Endothelial cell of hepatic sinusoid (primary cell): ENCODE results near the gene BTG4.

Experiments used
- in situ Hi-C: cut with HindIII; loops from 2 replicates; pipeline ENCODE4 v1.10.0; 2017; ENCODE audit warnings: low sequenced_read_pairs

The BTG4 gene

DNA sequence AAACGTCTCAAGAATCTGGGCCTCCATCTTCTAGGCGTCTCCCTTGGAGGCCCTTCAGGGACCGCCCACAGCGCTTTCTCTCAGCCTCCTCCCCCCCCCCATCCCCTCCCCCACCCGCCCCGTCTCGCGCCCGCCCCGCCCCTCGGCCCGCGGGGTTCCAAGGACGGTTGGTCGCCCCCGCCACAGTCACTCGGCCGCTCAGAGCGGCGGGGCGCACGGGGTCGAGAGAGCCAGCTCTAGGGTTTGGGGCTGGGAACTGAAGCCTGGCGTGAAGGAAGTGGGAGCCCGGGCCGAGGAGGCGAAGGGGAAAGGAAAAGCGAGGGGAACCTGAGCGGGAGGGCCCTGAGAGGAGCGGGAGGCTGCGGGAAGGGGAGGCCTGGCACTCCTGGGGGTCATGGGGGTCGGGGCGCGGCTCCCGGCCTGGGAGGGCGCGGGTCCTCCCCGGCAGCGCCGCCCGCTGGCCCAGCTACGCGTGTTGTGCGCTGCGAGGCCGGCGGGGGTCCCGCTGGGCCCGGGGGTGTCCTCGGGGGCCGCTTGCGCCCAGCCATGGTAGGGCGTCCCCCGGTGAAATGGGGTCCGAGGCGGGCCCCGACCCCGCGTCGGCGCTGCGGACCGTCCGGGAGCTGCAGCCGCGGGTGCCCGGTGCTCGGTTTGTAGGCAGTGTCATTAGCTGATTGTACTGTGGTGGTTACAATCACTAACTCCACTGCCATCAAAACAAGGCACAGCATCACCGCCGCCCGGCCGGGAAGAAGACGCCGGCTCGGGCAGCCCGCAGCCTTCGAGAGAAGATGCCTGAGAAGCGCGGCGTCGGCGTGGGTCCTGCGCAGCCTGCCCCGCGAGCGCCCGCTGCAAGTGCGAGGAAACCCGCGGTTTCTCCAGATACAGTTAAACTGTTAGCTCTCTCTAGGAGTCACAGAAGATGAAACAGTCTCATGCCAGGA lies at the start of gene BTG4:
TSS of gene BTG4 (minus strand) at position 91 of the 944 bp plus-strand sequence. CDS start 13,610 bp downstream, outside the sequence.
- in situ Hi-C loops = no loop called here

DNA sequence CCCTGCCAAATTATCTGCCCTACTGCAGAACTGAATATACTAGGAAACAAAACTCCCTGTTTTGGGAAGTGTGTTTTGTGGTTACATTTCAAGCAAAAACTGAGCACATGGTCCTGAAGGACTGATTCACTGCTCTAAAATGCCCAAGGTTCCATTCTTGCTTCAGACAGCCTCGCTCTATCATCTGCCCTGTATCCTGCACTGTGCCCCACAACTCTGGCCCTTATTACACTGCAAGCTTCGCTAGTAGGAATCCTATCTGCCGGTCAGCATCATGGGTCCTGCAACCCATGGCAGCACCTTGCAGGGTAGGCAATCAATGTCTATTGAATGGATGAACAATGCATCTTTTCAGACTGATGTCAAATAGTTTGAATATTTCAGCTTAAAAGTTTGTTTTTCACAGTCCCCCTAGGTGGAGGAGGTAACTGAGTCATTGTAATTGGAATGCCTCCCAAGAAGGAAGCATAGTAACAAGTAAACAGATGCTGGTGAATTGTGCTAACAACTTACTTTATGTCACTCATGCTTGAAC lies 49.7 kb upstream of the BTG4 start:
- in situ Hi-C loops = loop anchor here (10.0 kb wide), 1 partner anchor 97 kb away; no protein-coding TSS in a partner anchor

DNA sequence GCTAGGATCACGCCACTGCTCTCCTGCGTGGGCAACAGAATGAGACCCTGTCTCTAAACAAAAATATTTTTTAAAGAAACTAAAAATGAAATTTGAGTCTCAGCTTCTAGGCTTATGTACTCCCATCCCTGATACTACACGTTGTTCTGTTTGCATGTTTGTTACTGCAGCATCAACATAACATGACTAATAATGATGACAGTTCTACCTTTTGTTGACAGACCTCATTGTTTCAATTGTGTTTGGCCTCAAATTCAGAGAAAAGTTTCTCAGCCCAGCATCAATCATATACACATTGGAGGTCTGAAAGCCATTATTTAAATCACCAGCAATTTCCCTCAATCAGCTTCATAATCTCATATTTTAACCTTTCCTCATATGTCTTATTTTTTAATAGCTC lies 49.1 kb upstream of the BTG4 start:
- in situ Hi-C loops = loop anchor here (10.0 kb wide), 1 partner anchor 97 kb away; no protein-coding TSS in a partner anchor

DNA sequence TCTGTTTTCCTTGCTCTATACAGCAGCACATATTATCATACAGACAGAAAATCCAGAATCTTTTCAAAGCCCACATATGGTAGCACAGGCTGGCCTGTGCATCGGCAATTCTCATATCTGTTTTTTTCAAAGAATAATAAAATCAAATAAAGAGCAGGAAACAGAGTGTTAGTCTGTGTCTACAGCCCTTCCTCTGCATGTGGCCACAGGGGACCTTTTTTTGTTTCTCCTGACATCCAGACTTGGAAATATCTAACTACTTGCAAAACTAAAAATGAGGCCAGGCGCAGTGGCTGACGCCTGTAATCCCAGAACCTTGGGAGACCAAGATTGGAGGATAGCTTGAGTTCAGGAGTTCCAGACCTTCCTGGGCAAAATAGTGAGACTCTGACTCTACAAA lies 48.6 kb upstream of the BTG4 start:
- in situ Hi-C loops = loop anchor here (10.0 kb wide), 1 partner anchor 96 kb away; no protein-coding TSS in a partner anchor

DNA sequence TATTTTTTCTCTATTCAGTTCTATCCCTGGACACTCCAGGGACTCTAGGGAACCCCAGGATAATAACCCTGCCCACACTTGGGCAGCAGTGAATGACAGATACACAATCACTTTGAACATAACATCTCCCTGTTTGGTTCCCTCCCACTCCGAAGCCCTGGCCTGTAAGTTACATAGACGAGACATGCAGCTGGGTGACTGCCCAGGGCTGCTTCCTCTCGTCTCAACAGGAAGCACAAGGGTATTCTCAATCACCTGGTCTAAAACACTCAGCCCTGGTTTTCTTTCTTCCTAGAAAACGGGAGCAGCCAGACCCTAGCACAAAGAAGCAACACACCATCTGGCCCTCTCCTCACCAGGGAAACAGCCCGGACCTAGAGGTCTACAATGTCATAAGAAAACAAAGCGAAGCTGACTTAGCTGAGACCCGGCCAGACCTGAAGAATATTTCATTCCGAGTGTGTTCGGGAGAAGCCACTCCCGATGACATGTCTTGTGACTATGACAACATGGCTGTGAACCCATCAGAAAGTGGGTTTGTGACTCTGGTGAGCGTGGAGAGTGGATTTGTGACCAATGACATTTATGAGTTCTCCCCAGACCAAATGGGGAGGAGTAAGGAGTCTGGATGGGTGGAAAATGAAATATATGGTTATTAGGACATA lies 47.7 kb upstream of the BTG4 start:
- in situ Hi-C loops = loop anchor here (10.0 kb wide), 1 partner anchor 95 kb away; no protein-coding TSS in a partner anchor

DNA sequence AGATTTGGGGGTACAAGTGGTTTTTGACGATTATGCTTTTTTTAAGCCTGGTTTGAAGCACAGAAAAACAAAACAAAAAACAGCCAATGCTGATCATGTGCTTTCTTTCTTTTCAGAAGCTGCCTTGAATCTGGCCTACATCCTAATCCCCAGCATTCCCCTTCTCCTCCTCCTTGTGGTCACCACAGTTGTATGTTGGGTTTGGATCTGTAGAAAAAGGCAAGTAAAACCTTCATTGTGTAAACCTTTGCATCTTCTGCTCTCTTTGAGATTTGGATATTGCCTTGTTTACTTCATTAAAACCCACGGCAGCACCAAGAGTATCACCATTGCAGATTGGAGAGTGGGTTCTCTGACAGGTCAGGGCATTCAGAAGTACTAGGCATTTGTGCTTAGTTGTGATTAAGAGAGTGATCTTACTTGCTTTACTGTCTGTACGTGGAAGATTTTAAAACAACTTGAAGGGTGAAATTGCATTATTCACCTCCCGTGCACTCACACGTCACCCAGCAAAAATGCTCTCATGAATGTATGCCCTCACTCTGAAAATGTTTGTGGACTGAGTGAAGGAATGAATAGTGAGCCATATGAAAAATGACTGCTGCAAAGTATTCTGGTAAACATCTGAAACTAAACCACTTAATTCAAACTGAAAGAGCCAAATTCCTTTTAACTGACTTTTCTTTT lies 45.4 kb upstream of the BTG4 start:
- in situ Hi-C loops = no loop called here

DNA sequence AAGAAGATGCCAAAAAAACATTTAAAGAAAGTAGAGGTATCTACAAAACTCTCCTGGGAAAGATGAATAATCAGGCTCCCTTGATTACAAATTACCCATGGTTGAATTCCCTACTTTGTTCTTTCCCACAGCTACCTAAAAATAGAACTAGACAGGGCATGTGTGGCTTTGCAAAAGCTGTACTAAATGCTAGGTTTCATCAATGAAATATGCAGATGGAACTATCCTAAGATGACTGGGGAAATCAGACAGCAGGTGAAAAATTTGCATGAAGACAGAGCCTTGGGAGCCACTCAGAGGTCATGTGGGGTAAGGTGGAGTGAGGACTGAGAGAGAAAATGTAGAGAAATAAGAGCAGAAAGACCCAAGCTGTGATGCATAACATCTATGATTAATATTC lies 43.1 kb upstream of the BTG4 start:
- in situ Hi-C loops = no loop called here

DNA sequence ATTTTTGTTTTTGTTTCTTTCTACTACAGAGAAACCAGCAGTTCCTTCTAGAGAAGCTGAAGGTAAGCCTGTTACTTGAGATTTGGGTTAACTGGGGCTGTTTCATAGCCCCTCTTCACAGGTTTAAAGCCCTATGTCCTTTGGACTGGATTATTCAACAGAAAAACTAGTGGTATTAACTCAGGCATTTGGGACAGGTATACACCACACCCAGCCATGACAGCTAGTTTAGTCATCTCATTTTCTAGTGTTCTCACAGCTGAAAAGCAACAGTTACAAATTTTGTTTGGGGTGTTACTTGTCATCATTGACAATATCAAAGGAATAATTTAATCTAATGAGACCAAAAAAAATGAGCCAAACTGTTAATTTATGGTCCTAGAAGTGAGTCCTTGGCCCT lies 42.3 kb upstream of the BTG4 start:
- in situ Hi-C loops = no loop called here

DNA sequence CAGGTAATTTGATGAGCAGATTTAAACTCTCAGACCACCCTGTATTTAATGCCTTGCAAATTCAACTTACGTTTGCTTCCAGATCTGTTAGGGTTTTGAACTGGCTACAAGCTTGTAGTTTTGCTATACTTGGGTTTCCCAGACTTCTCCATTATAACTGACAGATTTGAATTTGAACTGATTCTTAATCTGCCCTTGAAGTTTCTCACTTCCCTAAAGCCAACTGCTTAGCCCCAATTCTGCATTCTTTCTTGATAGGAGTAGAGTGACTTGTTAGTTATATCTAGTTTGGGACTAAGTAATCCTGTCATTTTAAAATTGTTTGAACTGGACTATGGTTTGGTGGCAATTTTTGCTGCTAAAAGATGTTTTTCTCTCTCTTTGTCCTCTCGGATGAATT lies 38.1 kb upstream of the BTG4 start:
- in situ Hi-C loops = no loop called here

DNA sequence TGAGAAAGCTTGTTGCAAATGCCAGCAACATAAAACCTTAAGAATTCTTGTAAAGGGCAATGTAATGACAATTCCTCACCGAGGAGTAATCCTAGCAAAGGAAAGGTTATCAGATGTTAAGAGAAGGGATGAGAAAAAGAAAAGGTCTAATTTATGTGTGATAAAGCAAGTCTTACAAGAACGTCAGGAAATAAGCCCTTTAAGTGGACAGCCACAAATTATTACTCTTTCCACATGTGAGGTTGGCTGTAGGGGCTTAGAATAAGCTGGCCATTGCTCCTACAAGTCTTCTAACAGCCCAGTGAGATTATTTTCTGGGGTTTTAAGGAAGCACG lies 37.6 kb upstream of the BTG4 start:
- in situ Hi-C loops = no loop called here

DNA sequence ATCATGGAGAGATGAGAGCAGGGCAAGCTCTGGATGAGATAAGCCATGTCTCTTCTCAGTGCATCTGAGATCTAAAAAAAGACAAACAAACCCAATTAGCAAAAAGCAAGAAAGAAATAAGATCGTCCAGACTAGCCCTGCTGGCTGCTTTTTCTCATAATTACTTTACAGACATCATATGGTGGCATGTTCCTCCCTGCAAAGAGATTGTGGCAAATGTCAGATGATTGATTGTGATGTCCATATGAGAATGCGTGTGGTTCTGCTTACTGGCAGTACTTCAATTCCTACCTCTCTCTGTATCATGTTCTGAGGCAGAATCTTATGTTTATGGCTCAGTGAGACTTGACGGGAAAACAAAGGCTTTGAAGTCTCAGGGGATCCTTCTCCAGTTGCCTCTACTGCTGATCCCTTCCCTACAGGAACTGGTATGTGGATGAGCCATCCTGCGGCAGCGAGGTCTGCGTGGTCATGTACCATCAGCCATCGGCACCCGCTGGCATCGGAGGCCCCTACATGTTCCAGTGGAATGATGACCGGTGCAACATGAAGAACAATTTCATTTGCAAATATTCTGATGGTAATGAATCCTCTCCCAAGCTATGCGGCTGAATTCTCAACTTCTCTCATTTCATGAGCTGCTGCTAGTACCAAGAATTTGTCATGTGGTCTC lies 37.1 kb upstream of the BTG4 start:
- in situ Hi-C loops = no loop called here

DNA sequence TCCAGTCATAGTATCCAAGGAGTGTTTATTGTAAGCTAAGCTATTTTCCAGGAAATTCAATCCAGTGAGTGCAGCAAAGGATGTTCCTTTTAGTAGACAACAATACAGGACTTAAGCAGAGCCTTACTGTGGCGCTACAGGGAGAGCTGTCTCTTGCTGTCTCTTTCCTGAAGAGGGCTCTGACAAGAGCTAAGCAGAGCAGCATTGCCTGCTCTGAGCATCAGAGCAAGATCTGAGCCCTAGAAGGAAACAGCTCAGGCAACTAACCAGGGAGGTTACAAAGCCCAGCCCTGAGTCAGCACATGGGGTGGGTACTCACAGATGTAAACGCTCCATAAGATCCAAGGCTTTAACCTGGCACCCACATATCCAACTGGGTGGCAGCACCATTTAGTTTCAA lies 36.3 kb upstream of the BTG4 start:
- in situ Hi-C loops = no loop called here

DNA sequence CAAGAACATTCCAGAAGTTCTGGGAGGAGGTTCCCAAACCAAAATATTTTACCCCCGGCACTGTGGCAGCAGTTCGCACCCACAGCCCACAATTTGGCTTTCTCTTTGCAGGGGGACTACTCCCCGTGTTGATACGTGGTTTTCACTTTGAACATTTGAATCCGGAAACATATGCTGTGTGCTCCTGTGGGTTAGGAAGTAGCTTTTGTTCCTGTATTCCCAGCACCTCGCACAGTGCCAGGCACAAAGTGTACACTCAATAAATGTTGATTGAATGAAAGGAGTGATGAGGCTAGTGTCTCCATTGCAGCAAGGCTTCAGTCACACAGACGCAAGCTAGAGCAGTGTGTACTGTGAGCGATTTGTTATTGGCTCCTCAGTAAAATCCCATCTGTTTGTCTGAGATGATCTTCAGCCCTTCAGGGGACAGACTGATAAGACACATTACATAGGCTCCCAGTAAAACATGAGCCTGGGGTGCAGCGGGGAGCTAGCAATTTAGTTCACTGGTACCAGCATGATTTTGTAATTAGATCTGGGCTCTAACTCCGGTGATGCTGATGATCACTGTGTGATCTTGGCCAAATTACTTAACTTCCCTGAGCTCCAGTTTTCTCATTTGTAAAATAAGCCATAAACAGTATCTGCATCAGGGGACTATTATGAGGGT lies 30.6 kb upstream of the BTG4 start:
- in situ Hi-C loops = no loop called here

DNA sequence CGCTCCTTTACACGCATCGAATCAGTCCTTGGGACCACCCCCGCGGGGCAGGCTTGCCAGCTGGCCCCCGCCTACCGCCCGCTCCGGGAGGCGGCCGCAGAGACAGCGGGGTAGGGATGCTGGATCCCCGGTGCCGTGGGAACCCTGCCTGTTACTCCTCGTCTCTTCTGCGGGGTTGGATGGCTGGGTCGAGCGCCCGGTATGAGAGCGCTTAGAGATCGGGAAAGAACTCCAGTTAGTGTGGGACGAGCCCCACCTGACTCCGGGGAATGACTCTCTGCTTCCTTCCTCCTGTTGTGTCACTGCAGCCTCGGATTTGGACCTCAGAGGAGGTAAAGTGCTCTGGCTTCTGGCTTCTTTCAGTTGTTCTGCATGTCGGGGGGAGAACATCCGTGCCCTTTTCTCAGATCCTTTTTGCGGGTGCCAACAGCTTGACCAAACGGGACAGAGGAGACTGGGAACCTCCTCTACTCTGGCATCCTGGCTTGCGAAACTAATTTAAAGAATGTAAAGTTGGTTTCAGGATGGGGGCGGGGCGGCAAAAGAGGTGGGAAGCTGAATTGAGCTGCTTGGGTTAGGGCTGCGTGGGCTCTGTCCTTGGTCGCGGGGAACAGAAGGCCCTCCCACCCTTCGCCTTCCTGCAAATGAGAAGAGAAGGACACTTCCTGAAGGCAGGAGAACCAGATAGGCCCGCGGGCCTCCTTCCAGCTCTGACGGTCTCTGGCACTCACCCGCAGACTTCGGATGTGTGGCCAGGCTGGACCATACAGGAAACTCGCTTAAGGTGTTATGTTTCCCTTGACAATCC lies 29.3 kb upstream of the BTG4 start:
- in situ Hi-C loops = no loop called here

DNA sequence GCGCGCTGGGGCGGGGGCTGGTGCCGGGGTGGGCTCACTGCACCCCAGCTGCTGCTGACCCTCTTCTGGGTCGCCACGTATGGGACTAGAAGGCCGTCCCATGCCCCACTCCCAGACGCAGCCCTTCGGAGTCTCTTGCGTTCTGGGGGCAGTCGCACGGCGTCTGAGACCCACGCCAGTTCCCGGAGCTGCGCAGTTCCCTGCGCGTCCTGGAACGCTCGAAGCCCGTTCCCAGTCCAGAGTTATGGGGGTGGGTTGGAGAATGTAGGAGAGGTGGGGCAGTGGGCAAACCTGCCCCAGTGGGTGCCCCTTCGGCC lies 28.7 kb upstream of the BTG4 start:
- in situ Hi-C loops = no loop called here

DNA sequence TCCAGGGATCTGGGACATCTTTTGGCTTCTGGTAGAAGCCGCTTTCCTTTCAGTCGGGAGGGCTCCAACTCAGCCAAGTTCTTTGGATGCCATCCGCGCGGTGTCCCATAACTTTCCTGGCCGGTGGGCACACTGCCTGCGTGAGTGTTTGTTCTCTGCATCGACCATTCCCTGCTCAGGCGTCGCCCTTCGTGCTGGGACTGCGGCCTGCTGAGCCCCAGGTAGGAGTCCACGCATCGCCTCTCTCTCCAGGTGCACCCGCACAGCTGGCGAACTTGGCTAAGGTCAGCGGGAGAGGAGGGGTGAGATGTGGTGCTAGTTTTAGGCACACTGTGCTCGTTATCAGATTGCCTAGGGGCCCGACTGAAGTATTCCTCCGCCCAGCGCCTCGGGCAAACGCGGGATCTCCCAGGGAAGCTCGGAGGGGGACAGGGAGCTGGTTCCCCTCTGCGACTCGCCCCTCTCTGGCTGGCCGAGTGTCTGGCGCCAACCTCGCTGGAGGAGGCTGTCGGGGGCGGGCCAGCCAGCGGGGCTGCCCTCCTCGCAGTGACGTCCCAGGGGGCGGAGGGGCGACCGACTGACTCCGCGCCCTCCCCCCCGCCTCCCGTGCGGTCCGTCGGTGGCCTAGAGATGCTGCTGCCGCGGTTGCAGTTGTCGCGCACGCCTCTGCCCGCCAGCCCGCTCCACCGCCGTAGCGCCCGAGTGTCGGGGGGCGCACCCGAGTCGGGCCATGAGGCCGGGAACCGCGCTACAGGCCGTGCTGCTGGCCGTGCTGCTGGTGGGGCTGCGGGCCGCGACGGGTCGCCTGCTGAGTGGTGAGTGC lies 28.1 kb upstream of the BTG4 start, which contains the start of gene LAYN:
TSS of gene LAYN (plus strand) at position 607 of the 823 bp plus-strand sequence. CDS start at position 731, 124 bp downstream.
- in situ Hi-C loops = no loop called here

DNA sequence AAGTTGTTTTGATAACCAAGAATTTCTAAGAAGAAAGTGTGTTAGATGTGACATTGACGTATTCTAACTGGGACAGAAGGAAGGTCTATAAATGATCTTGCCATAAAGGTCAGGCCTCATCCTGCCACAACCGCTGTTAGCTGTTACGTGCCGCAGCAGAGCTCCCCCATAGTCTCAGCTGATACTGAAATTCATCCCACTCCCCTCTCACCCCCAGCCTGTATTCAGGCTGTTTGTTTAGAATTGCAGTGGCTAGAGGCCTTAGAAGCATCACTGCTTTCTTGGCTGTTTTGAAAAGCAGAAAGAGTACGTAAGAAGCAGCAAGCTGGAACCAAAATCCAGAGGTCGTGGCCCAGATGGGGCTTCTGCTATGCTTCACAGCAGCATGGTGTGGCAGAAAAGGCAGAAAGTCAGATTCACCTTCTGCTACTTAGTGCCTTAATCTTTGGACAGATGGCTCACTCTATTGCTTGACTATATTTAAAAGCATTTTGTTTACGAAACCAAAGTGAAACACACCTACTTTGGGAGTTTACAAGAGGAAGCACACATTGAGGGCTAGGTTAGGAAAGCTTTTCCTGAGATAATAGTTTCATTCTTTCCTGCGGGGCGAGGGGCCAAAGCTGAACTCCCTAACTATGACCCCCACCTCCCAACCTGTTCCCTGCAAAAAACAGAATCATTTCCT lies 27.4 kb upstream of the BTG4 start:
- in situ Hi-C loops = no loop called here
